Bronchial epithelial cell (primary cell): Measurements from ENCODE around the gene ISM2. TPM values are rescaled to one million over a fixed set of nuclear protein-coding genes. Genes with fewer than 3 reads are reported as not detected.
A peak's percentile ranks its signal among the peaks of the same experiment; 100 is the strongest.

Experiments
- DNase-seq: peaks from one replicate; pipeline ENCODE4 v3.0.0-alpha.2; 2010; ENCODE audit warnings: low read depth
- FAIRE-seq: peaks from 2 replicates; lab custom pipeline; 2011; peaks lifted over from hg19 to GRCh38; lab: Jason Lieb, UNC
- H3K27me3 ChIP-seq: 2 replicates; pipeline ENCODE4 v1.5.1; 2011; ENCODE audit warnings: low read length; ENCODE audit not compliant: control insufficient read depth, insufficient read depth
- H3K36me3 ChIP-seq: 2 replicates; pipeline ENCODE4 v1.5.1; 2011; ENCODE audit warnings: low read length; ENCODE audit not compliant: control insufficient read depth, insufficient read depth
- H3K4me3 ChIP-seq: 2 replicates; pipeline ENCODE4 v1.5.1; 2011; ENCODE audit warnings: mild to moderate bottlenecking, low read depth, low read length, control low read depth
- total RNA-seq: library from RNA; depleted of rRNA; stranded (reverse); fragments of >200 nt; gene quantifications from 2 replicates; pipeline ENCODE4 v1.2.1, GENCODE V29; 2014
- TF ChIP-seq, protein P1 (sequence below): IDR thresholded peaks from 2 replicates; pipeline ENCODE4 v1.5.1; 2011; ENCODE audit warnings: mild to moderate bottlenecking, moderate library complexity, low read length, control low read depth, inconsistent platforms; ENCODE audit not compliant: insufficient read depth, severe bottlenecking

The ISM2 gene
- total RNA-seq, 1 donor from 2014 or later: not detected

DNA sequence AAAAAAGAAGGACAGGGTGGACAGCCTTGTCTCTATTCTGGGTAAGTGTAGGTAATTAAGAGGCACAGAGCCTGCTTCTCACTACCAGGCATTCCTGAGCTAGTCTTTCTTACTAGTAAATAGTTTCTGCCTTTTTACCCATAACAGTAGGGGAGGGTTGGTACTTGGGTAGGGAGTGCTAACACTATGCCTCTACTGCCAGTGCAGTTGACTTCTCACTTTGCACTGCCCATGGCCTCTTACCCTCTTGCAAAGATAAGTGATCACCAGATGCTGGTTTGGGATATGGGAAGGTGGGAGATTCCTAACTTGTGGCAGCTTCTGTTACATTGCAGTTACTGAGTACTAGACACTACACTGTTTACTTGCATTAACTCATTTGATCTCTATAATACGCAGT, 29.1 kb downstream of the ISM2 start:
- Histone ChIP-seq H3K27me3 (no peaks in the 10 kb centered on the region), H3K36me3 (peaks cover 4% of the 10 kb centered on the region), H3K4me3 (no peak overlapping the region)
- FAIRE-seq (no peak), DNase-seq (no peak)
- TF ChIP-seq, protein P1, sequence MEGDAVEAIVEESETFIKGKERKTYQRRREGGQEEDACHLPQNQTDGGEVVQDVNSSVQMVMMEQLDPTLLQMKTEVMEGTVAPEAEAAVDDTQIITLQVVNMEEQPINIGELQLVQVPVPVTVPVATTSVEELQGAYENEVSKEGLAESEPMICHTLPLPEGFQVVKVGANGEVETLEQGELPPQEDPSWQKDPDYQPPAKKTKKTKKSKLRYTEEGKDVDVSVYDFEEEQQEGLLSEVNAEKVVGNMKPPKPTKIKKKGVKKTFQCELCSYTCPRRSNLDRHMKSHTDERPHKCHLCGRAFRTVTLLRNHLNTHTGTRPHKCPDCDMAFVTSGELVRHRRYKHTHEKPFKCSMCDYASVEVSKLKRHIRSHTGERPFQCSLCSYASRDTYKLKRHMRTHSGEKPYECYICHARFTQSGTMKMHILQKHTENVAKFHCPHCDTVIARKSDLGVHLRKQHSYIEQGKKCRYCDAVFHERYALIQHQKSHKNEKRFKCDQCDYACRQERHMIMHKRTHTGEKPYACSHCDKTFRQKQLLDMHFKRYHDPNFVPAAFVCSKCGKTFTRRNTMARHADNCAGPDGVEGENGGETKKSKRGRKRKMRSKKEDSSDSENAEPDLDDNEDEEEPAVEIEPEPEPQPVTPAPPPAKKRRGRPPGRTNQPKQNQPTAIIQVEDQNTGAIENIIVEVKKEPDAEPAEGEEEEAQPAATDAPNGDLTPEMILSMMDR: no peak

DNA sequence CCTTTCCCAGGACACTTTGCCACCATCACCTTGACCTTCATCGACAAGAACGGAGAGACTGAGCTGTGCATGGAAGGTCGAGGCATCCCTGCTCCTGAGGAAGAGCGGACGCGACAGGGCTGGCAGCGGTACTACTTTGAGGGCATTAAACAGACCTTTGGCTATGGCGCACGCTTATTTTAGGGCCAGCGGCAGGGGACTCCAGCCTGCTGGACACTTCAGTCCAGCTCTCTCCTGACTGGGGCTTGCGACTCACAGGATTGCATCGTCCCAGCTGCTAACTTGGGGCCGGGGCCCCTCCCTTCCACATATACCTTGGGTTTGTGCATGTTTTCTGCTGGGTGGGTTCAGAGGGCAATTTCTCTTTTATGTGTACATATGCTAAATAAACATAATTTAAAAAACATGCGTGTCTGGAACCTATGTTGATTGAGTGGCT, 29.5 kb downstream of the ISM2 start:
- Histone ChIP-seq H3K4me3 (no peak overlapping the region), H3K27me3 (no peaks in the 10 kb centered on the region), H3K36me3 (peaks cover 5% of the 10 kb centered on the region)
- FAIRE-seq (no peak), DNase-seq (no peak)
- TF ChIP-seq, protein P1: no peak

DNA sequence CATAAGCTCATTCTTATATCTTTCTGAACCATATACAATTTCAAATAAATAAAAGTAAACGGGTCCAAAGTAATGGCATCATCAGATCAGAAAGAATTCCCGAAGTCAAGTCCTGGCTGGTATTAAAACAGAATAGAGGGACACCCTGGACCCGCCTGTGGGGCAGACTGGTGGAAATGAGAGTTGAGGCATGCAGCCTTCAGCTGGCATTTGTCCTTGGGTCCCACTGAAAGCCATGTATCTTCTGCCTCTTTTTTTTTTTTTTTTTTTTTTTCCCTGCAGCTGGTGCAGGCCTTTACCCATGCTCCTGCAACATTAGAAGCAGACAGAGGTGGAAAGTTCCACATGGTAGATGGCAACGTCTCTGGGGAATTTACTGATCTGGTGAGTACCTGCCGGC, 30.8 kb downstream of the ISM2 start:
- TF ChIP-seq, protein P1: no peak
- Histone ChIP-seq H3K27me3 (no peaks in the 10 kb centered on the region), H3K36me3 (peaks cover 10% of the 10 kb centered on the region), H3K4me3 (no peak overlapping the region)
- no peak for FAIRE-seq
- DNase-seq: no peak

DNA sequence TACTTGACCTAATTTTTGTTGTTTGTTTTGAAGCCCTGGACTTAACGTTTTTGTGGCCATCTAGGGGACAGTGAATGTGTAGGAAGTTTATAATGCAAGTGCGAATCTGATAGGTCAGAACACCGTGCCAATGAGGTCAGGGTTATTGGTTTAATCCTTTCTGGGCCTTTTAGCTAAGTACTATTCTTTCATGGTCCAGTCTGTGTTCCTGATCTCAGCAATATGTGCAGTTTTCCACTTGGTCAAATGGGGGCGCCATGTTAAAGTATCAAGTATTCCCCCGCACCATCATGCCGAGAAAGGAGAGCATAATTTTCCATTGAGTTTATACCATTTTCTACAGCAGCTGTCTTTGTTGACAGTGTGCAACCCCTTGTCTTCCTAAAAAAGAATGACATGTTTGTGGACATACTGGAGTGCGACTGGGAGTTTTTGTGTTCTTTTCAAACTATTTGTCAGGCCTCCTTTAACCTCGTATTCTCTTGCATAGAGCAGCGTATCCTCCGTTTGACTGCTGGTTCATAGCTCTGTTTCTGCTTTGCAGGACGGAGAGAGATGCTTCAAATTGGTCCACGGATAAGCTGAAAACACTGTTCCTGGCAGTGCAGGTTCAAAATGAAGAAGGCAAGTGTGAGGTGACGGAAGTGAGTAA, 39.4 kb downstream of the ISM2 start:
- TF ChIP-seq, protein P1: peak; percentile 72
- FAIRE-seq (no peak), DNase-seq (peak; percentile 70)
- Histone ChIP-seq H3K36me3 (peaks cover 20% of the 10 kb centered on the region), H3K27me3 (no peaks in the 10 kb centered on the region), H3K4me3 (peak overlapping the region; percentile 94)

DNA sequence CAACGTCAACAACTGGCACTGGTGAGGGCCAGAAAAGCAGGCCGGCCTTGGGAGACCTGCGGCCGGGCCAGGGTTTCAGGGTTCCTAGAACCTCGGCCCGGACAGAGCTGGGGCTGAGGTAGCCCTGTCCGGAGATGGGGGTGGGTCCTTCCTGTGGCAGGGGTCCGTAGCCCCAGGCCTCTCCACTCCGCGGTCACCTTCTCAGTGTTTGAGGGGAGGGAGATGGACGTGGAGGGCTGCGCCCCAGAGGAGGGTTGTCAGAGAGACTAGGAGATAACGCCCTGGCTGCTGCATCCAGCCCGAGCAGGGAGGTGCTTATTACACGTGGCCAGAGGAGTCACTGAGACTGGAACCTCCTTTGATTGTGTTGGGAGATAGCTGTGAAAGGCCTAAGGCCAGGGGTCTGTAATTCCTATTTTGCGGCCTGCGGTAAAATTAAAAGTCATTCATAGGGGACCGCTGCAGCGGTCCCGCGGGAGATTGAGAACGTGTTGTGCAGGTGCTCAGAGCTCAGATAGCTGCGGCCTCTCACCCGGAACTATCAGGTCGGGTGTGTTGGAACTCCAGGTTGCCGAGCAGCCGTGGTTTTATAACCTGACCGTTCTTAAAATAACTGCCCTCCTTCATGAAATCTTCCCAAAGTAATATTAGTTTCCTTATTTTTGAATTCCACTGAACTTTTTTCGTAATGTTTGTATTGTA, 40.2 kb downstream of the ISM2 start:
- FAIRE-seq (no peak), DNase-seq (peak; percentile 40)
- TF ChIP-seq, protein P1: no peak
- no peaks in the 10 kb centered on the region for H3K27me3 ChIP-seq
- H3K36me3 ChIP-seq: peaks cover 18% of the 10 kb centered on the region
- H3K4me3 ChIP-seq: peak overlapping the region; percentile 94
